Ectodermal cell (in vitro differentiated cells): ENCODE results near the gene KHDC4.
A peak's percentile ranks its signal among the peaks of the same experiment; 100 is the strongest.

Source experiments
- H3K27ac ChIP-seq: 2 replicates; pipeline ENCODE4 v1.7.0; 2013; ENCODE audit warnings: mild to moderate bottlenecking, low read depth, low read length; ENCODE audit not compliant: insufficient read depth, poor library complexity, severe bottlenecking
- H3K27me3 ChIP-seq: 2 replicates; pipeline ENCODE4 v1.7.0; 2013; ENCODE audit warnings: mild to moderate bottlenecking, low read length; ENCODE audit not compliant: insufficient read depth, control insufficient read depth, poor library complexity, severe bottlenecking
- H3K36me3 ChIP-seq: one replicate; pipeline ENCODE4 v1.7.0; 2013; ENCODE audit warnings: low read length; ENCODE audit not compliant: control insufficient read depth, insufficient read depth
- H3K4me1 ChIP-seq: one replicate; pipeline ENCODE4 v1.7.0; 2013; ENCODE audit warnings: low read length; ENCODE audit not compliant: control insufficient read depth, insufficient read depth
- H3K4me3 ChIP-seq: 2 replicates; pipeline ENCODE4 v1.7.0; 2013; ENCODE audit warnings: low read depth, low read length, control low read depth; ENCODE audit not compliant: insufficient read depth
- H3K9me3 ChIP-seq: 2 replicates; pipeline ENCODE4 v1.7.0; 2013; ENCODE audit warnings: mild to moderate bottlenecking, low read length, moderate library complexity; ENCODE audit not compliant: control insufficient read depth
- WGBS, 2 experiments: methylation state at CpG; one replicate each; pipeline ENCODE4 v1.1.7; 2013; ENCODE audit warnings: missing lambda C conversion rate in 2 of 2; 5-methylcytosine and 5-hydroxymethylcytosine counted together

KHDC4 gene

GRCh38 chr1:155968670-155969069 is 34.5 kb upstream of the KHDC4 start:
- Histone ChIP-seq H3K4me1 (peaks cover 56% of the 10 kb centered on the region), H3K4me3 (no peak overlapping the region), H3K27ac (peak overlapping the region; percentile 71), H3K36me3 (peaks cover 25% of the 10 kb centered on the region), H3K9me3 (no peaks in the 10 kb centered on the region), H3K27me3 (no peaks in the 10 kb centered on the region)
- WGBS, 2 experiments, result 92 to 93% methylated on average over 3 of the region's 3 CpGs

- no peaks in the 10 kb centered on the region for H3K9me3 ChIP-seq
- WGBS, 2 experiments, result 81 to 83% methylated on average over 7 of the region's 7 CpGs
- H3K4me3 ChIP-seq, result no peak overlapping the region
- peak overlapping the region; percentile 71 for H3K27ac ChIP-seq
- no peaks in the 10 kb centered on the region for H3K27me3 ChIP-seq
- peaks cover 56% of the 10 kb centered on the region for H3K4me1 ChIP-seq
- peaks cover 27% of the 10 kb centered on the region for H3K36me3 ChIP-seq
Measured at GRCh38 chr1:155968051-155968400, 33.8 kb upstream of the KHDC4 start.

- H3K27ac ChIP-seq, result peak overlapping the region; percentile 71
- peaks cover 33% of the 10 kb centered on the region for H3K36me3 ChIP-seq
- H3K4me1 ChIP-seq, result peaks cover 55% of the 10 kb centered on the region
- no peak overlapping the region for H3K4me3 ChIP-seq
- 60 to 73% methylated on average over 12 to 13 of the region's 13 CpGs for WGBS, 2 experiments
- no peaks in the 10 kb centered on the region for H3K9me3 ChIP-seq
- H3K27me3 ChIP-seq, result no peaks in the 10 kb centered on the region
Measured at GRCh38 chr1:155967341-155968050, 33.3 kb upstream of the KHDC4 start.

GRCh38 chr1:155966750-155967149 is 32.5 kb upstream of the KHDC4 start:
- Histone ChIP-seq H3K4me3 (no peak overlapping the region), H3K27ac (no peak overlapping the region), H3K4me1 (peaks cover 47% of the 10 kb centered on the region), H3K9me3 (no peaks in the 10 kb centered on the region), H3K36me3 (peaks cover 40% of the 10 kb centered on the region), H3K27me3 (no peaks in the 10 kb centered on the region)
- 95 to 100% methylated on average over 4 to 5 of the region's 7 CpGs for WGBS, 2 experiments

GRCh38 chr1:155966135-155966534 is 31.9 kb upstream of the KHDC4 start:
- H3K4me3 ChIP-seq, result no peak overlapping the region
- H3K27ac ChIP-seq, result no peak overlapping the region
- peaks cover 42% of the 10 kb centered on the region for H3K4me1 ChIP-seq
- no peaks in the 10 kb centered on the region for H3K9me3 ChIP-seq
- no peaks in the 10 kb centered on the region for H3K27me3 ChIP-seq
- H3K36me3 ChIP-seq, result peaks cover 44% of the 10 kb centered on the region
- WGBS, 2 experiments, result 93 to 94% methylated on average over 9 of the region's 9 CpGs

GRCh38 chr1:155964193-155964592 is 30.0 kb upstream of the KHDC4 start:
- no peak overlapping the region for H3K4me3 ChIP-seq
- no peaks in the 10 kb centered on the region for H3K27me3 ChIP-seq
- no peak overlapping the region for H3K27ac ChIP-seq
- WGBS, 2 experiments, result 94% methylated on average over 7 of the region's 7 CpGs
- H3K9me3 ChIP-seq, result no peaks in the 10 kb centered on the region
- peaks cover 23% of the 10 kb centered on the region for H3K4me1 ChIP-seq
- peaks cover 57% of the 10 kb centered on the region for H3K36me3 ChIP-seq

- Histone ChIP-seq H3K36me3 (peaks cover 68% of the 10 kb centered on the region), H3K9me3 (no peaks in the 10 kb centered on the region), H3K27ac (no peak overlapping the region), H3K27me3 (no peaks in the 10 kb centered on the region), H3K4me3 (no peak overlapping the region), H3K4me1 (peaks cover 8% of the 10 kb centered on the region)
- 96% methylated on average over 18 of the region's 18 CpGs for WGBS, 2 experiments
Measured at GRCh38 chr1:155962599-155963211, 28.5 kb upstream of the KHDC4 start.

- no peaks in the 10 kb centered on the region for H3K9me3 ChIP-seq
- peaks cover 75% of the 10 kb centered on the region for H3K36me3 ChIP-seq
- WGBS, 2 experiments, result 90 to 91% methylated on average over 14 of the region's 14 CpGs
- H3K4me1 ChIP-seq, result peaks cover under 1% of the 10 kb centered on the region
- no peaks in the 10 kb centered on the region for H3K27me3 ChIP-seq
- H3K27ac ChIP-seq, result no peak overlapping the region
- H3K4me3 ChIP-seq, result no peak overlapping the region
Measured at GRCh38 chr1:155961937-155962336, 27.7 kb upstream of the KHDC4 start.

- Histone ChIP-seq H3K36me3 (peaks cover 76% of the 10 kb centered on the region), H3K27ac (no peak overlapping the region), H3K9me3 (no peaks in the 10 kb centered on the region), H3K4me3 (no peak overlapping the region), H3K4me1 (no peaks in the 10 kb centered on the region), H3K27me3 (no peaks in the 10 kb centered on the region)
- 93 to 94% methylated on average over 3 of the region's 3 CpGs for WGBS, 2 experiments
Measured at GRCh38 chr1:155960081-155960745, 26.0 kb upstream of the KHDC4 start.

GRCh38 chr1:155957411-155957915 is 23.2 kb upstream of the KHDC4 start:
- Histone ChIP-seq H3K27ac (no peak overlapping the region), H3K27me3 (no peaks in the 10 kb centered on the region), H3K9me3 (no peaks in the 10 kb centered on the region), H3K4me1 (no peaks in the 10 kb centered on the region), H3K36me3 (peaks cover 73% of the 10 kb centered on the region), H3K4me3 (no peak overlapping the region)
- WGBS, 2 experiments, result 96 to 97% methylated on average over 12 of the region's 12 CpGs
